ENCODE data around the gene ARSD. TPM values are rescaled to one million over a fixed set of nuclear protein-coding genes. Genes with fewer than 3 reads are reported as not detected.
"Not testable (repeated sequence)": the region's sequence is repeated elsewhere in the genome, so short reads cannot be mapped to it uniquely, and the experiment has no call there.

ARSD gene
- total RNA-seq, 2 donors from 2014 or later = 2.2 to 3.6 TPM

GRCh38 chrX:2960861-2961515 is 31.8 kb upstream of the ARSD start:
- Mint-ChIP-seq H3K27me3 (peaks cover 6% of the 10 kb centered on the region), H3K36me3 (ENCODE audit: low read depth) (no peaks in the 10 kb centered on the region), H3K27ac (no peak overlapping the region), H3K4me1 (no peaks in the 10 kb centered on the region), H3K4me3 (no peak overlapping the region)
- no peak for DNase-seq
- ATAC-seq = no peak
- H3K9me3 ChIP-seq (ENCODE audit: control insufficient read depth, low read length, poor library complexity, severe bottlenecking) = no peaks in the 10 kb centered on the region

- H3K9me3 ChIP-seq (ENCODE audit: control insufficient read depth, low read length, poor library complexity, severe bottlenecking) = no peaks in the 10 kb centered on the region
- H3K27me3 Mint-ChIP-seq = peaks cover 11% of the 10 kb centered on the region
- ATAC-seq = no peak
- no peak for DNase-seq
- no peak overlapping the region for H3K4me3 Mint-ChIP-seq
- H3K36me3 Mint-ChIP-seq (ENCODE audit: low read depth) = no peaks in the 10 kb centered on the region
- no peaks in the 10 kb centered on the region for H3K4me1 Mint-ChIP-seq
- no peak overlapping the region for H3K27ac Mint-ChIP-seq
These were observed 29.1 kb upstream of the ARSD start for GRCh38 chrX:2958199-2958598.

GRCh38 chrX:2955838-2956237 is 26.7 kb upstream of the ARSD start:
- DNase-seq = no peak
- Mint-ChIP-seq H3K27ac (no peak overlapping the region), H3K36me3 (ENCODE audit: low read depth) (no peaks in the 10 kb centered on the region), H3K4me3 (no peak overlapping the region), H3K4me1 (no peaks in the 10 kb centered on the region), H3K27me3 (peaks cover 7% of the 10 kb centered on the region)
- no peaks in the 10 kb centered on the region for H3K9me3 ChIP-seq (ENCODE audit: control insufficient read depth, low read length, poor library complexity, severe bottlenecking)
- ATAC-seq = no peak

- Mint-ChIP-seq H3K4me1 (no peaks in the 10 kb centered on the region), H3K4me3 (no peak overlapping the region), H3K36me3 (ENCODE audit: low read depth) (no peaks in the 10 kb centered on the region), H3K27me3 (peaks cover 7% of the 10 kb centered on the region), H3K27ac (no peak overlapping the region)
- H3K9me3 ChIP-seq (ENCODE audit: control insufficient read depth, low read length, poor library complexity, severe bottlenecking) = no peaks in the 10 kb centered on the region
- DNase-seq (no peak), ATAC-seq (no peak)
These were observed 26.1 kb upstream of the ARSD start for GRCh38 chrX:2955281-2955680.

GRCh38 chrX:2954541-2954940 is 25.4 kb upstream of the ARSD start:
- Mint-ChIP-seq H3K4me3 (no peak overlapping the region), H3K27ac (no peak overlapping the region), H3K4me1 (no peaks in the 10 kb centered on the region), H3K36me3 (ENCODE audit: low read depth) (no peaks in the 10 kb centered on the region), H3K27me3 (peaks cover 7% of the 10 kb centered on the region)
- H3K9me3 ChIP-seq (ENCODE audit: control insufficient read depth, low read length, poor library complexity, severe bottlenecking) = no peaks in the 10 kb centered on the region
- ATAC-seq (no peak), DNase-seq (no peak)

GRCh38 chrX:2937942-2938341 is 8.8 kb upstream of the ARSD start:
- not testable (repeated sequence) for H3K36me3 Mint-ChIP-seq (ENCODE audit: low read depth); H3K9me3 ChIP-seq (ENCODE audit: control insufficient read depth, low read length, poor library complexity, severe bottlenecking); ATAC-seq; H3K27me3 Mint-ChIP-seq; DNase-seq; H3K27ac Mint-ChIP-seq; H3K4me1 Mint-ChIP-seq; H3K4me3 Mint-ChIP-seq

GRCh38 chrX:2934715-2935710 is 5.9 kb upstream of the ARSD start:
- H3K9me3 ChIP-seq (ENCODE audit: control insufficient read depth, low read length, poor library complexity, severe bottlenecking) = no peaks in the 10 kb centered on the region
- Mint-ChIP-seq H3K36me3 (ENCODE audit: low read depth) (no peaks in the 10 kb centered on the region), H3K27ac (peak overlapping the region; percentile 41), H3K27me3 (no peaks in the 10 kb centered on the region), H3K4me1 (no peaks in the 10 kb centered on the region), H3K4me3 (no peak overlapping the region)
- DNase-seq (no peak), ATAC-seq (no peak)

- H3K9me3 ChIP-seq (ENCODE audit: control insufficient read depth, low read length, poor library complexity, severe bottlenecking) = no peaks in the 10 kb centered on the region
- no peak for DNase-seq
- Mint-ChIP-seq H3K27me3 (no peaks in the 10 kb centered on the region), H3K36me3 (ENCODE audit: low read depth) (no peaks in the 10 kb centered on the region), H3K4me3 (no peak overlapping the region), H3K27ac (no peak overlapping the region), H3K4me1 (no peaks in the 10 kb centered on the region)
- no peak for ATAC-seq
These were observed 4.2 kb upstream of the ARSD start for GRCh38 chrX:2933125-2933900.

GRCh38 chrX:2931612-2932011 is 2.5 kb upstream of the ARSD start:
- H3K4me1 Mint-ChIP-seq = no peaks in the 10 kb centered on the region
- H3K27ac Mint-ChIP-seq = no peak overlapping the region
- no peak for ATAC-seq
- no peaks in the 10 kb centered on the region for H3K27me3 Mint-ChIP-seq
- H3K36me3 Mint-ChIP-seq (ENCODE audit: low read depth) = no peaks in the 10 kb centered on the region
- H3K4me3 Mint-ChIP-seq = no peak overlapping the region
- no peaks in the 10 kb centered on the region for H3K9me3 ChIP-seq (ENCODE audit: control insufficient read depth, low read length, poor library complexity, severe bottlenecking)
- no peak for DNase-seq

- ATAC-seq (no peak), DNase-seq (no peak)
- Mint-ChIP-seq H3K36me3 (ENCODE audit: low read depth) (no peaks in the 10 kb centered on the region), H3K4me3 (no peak overlapping the region), H3K27ac (no peak overlapping the region), H3K27me3 (no peaks in the 10 kb centered on the region), H3K4me1 (no peaks in the 10 kb centered on the region)
- H3K9me3 ChIP-seq (ENCODE audit: control insufficient read depth, low read length, poor library complexity, severe bottlenecking) = no peaks in the 10 kb centered on the region
These were observed 2.0 kb upstream of the ARSD start for GRCh38 chrX:2931155-2931554.

GRCh38 chrX:2928191-2928582 is 952 bp downstream of the ARSD start:
- no peaks in the 10 kb centered on the region for H3K9me3 ChIP-seq (ENCODE audit: control insufficient read depth, low read length, poor library complexity, severe bottlenecking)
- Mint-ChIP-seq H3K4me1 (no peaks in the 10 kb centered on the region), H3K27me3 (no peaks in the 10 kb centered on the region), H3K27ac (no peak overlapping the region), H3K4me3 (peak overlapping the region; percentile 78), H3K36me3 (ENCODE audit: low read depth) (no peaks in the 10 kb centered on the region)
- no peak for DNase-seq
- no peak for ATAC-seq

GRCh38 chrX:2926664-2927275 is 2.4 kb downstream of the ARSD start:
- H3K27me3 Mint-ChIP-seq = no peaks in the 10 kb centered on the region
- H3K4me1 Mint-ChIP-seq = no peaks in the 10 kb centered on the region
- no peak overlapping the region for H3K27ac Mint-ChIP-seq
- H3K9me3 ChIP-seq (ENCODE audit: control insufficient read depth, low read length, poor library complexity, severe bottlenecking) = no peaks in the 10 kb centered on the region
- ATAC-seq (no peak), DNase-seq (no peak)
- no peak overlapping the region for H3K4me3 Mint-ChIP-seq
- H3K36me3 Mint-ChIP-seq (ENCODE audit: low read depth) = no peaks in the 10 kb centered on the region

GRCh38 chrX:2926255-2926654 is 2.9 kb downstream of the ARSD start:
- not testable (repeated sequence) for DNase-seq; H3K36me3 Mint-ChIP-seq (ENCODE audit: low read depth); H3K9me3 ChIP-seq (ENCODE audit: control insufficient read depth, low read length, poor library complexity, severe bottlenecking); H3K27ac Mint-ChIP-seq; H3K4me1 Mint-ChIP-seq; ATAC-seq; H3K4me3 Mint-ChIP-seq; H3K27me3 Mint-ChIP-seq
